Fibroblast of peridontal ligament (primary cell): Measurements from ENCODE around the gene MYOCD.
"Not testable (repeated sequence)": the region's sequence is repeated elsewhere in the genome, so short reads cannot be mapped to it uniquely, and the experiment has no call there.

Source experiments
- DNase-seq: peaks from one replicate; pipeline ENCODE4 v3.0.0-alpha.2; 2010; ENCODE audit errors: extremely low read depth

Gene MYOCD

DNA sequence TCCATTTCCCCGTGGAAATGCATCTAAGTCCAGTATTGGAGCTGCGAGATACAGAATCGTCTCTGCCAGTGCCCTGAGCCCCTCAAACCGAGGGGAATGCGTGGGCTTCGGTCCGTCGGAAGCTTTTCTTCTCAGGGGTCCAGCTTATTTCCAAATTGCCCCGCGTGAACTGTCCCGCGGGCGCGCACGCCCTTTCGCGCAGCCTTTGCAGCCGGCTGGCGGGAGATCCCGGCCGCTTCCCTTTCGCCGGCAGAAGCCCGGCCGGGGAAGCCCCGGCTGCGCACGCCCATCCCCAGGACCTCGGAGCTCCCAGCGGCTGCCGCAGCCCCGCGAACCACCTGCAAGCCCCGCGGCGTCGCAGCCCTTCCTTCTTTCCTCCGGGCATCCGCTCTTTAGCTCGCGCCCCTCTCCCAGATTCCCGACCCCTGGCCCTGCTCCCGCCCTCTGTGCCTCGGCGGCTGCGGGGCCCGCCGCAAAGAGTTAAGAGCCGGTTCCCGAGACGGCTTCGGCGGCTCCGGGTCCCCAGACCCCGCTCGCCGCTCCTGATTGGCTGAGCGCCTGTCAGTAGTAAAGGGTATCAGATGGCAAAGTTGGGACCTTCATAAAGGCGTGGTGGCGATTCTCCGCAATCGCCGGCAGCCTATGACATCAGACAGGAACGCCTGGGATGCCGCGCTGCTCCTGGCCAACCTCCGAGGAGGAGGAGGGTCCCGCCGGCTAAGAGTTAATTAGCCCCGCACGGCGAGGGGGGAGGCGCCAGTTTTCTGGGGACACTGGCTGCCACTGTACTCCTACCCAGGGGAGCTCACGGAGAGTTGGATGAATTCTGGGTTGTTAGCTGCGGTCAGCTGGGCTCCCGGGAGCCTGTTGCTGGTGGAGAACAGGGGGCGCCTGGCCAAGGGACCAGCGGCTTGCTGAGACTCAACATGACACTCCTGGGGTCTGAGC, at the start of gene MYOCD:
Gene MYOCD (plus strand): TSS at position 628 of the 948 bp plus-strand sequence. CDS start 299 bp downstream, at position 927.
- no peak for DNase-seq

- DNase-seq: no peak
Observed at GRCh38 chr17:12616161-12616560, 49.5 kb upstream of the MYOCD start.

DNA sequence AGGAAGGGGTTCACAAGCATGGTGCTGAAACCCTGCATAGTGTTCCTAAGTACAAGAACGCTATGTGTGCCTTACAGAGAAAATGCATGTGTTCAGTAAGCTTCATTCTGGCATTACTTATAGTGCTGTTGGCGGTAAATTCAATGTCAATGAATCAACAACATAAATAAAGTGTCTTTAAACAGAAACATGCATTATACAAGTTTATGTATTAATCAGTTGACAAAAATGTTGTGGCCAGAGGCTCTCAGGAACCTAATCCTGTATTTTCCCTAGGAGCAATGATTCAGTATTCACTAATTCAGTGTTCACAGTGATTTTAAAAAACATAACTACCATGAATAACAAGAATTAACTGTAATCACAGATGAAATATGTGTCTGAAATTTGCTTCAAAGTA, 47.1 kb upstream of the MYOCD start:
- peak; percentile 47 for DNase-seq

- DNase-seq: no peak
Observed at GRCh38 chr17:12619459-12620199, 46.1 kb upstream of the MYOCD start.

GRCh38 chr17:12620200-12620720, 45.4 kb upstream of the MYOCD start:
- DNase-seq: peak; percentile 27

- no peak for DNase-seq
Observed at GRCh38 chr17:12622726-12623125, 43.0 kb upstream of the MYOCD start.

- DNase-seq: no peak
Observed at GRCh38 chr17:12623220-12623848, 42.4 kb upstream of the MYOCD start.

- peak; percentile 54 for DNase-seq
Observed at GRCh38 chr17:12624211-12624610, 41.5 kb upstream of the MYOCD start.

DNA sequence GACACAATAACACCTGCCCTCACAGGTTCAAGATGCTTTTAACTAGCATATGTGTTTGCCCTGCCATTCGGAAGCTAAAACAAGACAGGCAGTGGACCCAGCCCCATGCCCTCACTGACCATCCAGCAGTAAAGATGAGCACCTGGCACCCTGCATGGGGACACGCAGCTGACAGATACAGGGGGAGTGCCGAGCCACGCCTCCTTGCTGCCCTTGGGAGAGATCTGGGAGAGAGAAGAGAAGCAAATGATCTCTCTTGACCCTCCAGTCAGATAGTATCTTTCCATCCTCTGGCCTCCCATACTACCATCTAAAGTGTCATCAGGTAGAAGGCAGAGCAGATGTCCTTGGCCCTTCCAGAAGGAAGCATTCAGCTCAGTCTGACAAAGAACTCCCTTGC, 40.6 kb upstream of the MYOCD start:
- DNase-seq: no peak

- DNase-seq: peak; percentile 81
Observed at GRCh38 chr17:12627177-12627629, 38.5 kb upstream of the MYOCD start.

GRCh38 chr17:12627781-12628451, 37.8 kb upstream of the MYOCD start:
- peak; percentile 18 for DNase-seq

- peak; percentile 30 for DNase-seq
Observed at GRCh38 chr17:12631076-12631475, 34.6 kb upstream of the MYOCD start.

GRCh38 chr17:12632785-12633184, 32.9 kb upstream of the MYOCD start:
- no peak for DNase-seq

DNA sequence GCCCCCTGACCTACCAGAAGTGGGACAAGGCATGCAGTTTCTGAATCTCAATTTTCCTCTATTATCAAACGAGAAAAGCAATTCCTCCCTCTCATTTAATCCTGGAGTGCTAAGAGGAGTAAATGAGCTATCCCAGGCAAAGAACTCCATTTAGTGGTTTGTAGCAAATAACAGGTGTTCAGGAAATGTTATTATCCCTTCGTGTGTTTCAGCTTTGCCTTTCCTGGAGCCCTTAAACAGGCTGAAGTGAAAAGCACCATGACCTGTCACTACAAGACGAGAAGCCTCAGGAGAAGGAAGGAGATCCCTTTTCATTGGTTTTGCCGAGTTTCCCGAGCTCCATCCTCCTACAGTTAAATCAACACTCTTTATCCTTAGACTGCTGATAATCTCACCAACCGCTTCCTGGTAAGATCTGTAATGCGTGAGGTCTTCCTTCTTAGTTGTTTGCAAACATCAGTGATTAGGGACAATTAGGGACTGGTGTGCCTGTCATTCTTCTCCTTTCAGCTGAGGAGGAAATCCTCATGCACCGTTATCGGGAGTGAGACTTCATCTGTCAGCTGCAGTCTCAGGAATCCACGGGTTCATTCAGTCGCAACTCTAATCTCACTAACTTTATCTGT, 30.8 kb upstream of the MYOCD start:
- no peak for DNase-seq

GRCh38 chr17:12635996-12636395, 29.7 kb upstream of the MYOCD start:
- not testable (repeated sequence) for DNase-seq

DNA sequence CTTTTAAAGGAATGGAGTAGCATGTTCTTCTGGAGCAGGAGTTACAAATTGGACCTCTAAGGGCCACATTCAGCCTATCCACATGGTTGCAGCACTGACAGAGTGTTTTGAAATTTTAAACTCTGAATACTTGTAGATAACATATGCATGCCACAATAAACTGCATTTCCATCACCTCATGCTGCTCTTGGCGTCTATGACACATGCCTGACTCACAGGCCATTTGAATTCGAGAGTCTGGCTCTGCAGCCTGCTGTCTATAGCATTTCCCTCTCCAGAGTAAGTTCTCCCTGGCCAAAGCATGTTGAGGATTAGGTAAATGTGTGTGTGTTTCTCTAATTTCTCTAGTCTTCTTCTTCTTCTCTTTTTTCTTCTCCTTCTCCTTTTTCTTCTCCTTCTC, 28.7 kb upstream of the MYOCD start:
- DNase-seq: peak; percentile 83

- no peak for DNase-seq
Observed at GRCh38 chr17:12637745-12638651, 27.7 kb upstream of the MYOCD start.

GRCh38 chr17:12640364-12640763, 25.3 kb upstream of the MYOCD start:
- no peak for DNase-seq

DNA sequence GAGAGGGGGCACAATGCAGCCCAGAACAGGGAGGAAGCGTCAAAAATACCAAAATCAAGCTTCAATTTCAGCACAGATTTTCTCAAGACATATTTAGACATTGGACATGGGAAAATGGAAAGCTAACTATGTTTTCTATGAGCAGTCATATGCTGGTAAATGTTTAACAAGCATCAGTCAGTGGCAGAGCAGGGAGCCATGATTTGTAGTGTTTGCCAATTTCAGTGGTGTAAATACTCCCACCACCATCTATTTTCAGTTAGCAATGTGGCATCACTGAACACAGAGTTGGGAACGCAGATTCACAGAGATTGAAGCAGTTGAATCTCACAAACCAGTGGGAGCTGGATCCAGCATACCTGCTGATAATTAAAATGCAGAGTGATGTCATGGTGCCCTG, 24.6 kb upstream of the MYOCD start:
- no peak for DNase-seq

DNA sequence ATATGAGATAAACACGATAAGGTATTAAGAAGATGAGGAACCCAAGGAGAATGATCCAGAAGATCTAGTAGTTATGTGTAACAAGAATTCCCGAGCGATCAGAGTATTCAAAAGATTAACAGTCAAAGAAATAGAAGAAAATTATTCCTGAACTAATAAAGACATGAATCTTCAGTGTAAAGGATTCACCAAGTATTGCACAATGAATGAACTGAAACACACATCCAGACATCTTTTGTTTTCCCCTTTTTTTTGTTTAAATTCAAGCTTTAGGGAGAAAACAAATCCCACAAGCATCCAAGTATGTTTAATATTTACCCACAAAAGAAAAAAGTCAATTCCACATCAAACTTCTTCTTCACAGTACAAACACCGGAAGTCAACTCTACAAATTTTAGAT, 23.7 kb upstream of the MYOCD start:
- DNase-seq: no peak
